ENCODE data around the gene RBMX.

DNA sequence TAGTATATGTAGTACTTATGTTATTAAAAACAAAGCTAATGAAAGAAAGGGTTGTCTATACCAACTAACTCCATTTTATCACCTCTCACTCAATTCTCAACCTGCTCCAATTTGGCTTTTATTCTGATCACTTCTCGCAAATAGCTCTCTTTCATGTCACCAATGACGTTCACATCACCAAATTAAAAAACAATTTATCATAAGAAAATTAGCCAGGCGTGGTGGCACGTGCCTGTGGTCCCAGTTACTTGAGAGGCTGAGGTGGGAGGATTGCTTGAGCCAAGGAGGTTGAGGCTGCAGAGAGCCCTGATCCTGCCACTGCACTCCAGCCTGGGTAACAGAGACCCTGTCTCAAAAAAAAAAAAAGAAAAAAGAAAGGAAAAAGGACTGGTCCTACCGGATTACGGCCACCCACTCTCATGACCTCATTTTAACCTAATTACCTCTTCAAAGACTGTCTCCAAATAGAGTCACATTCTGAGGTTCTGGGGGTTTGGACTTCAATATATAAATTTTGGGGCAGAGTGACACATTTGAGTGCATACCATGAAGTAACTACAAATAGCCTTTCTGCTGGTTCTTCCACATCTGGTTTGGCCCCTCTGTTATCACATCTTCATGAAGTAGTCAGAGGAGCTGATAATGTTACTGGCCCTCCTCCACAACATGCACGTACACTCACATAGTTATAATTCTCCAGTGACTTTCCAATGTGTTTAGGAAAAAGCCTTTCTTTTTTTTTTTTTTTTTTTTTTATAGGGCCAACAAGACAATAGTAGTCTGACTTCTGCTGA is 15.8 kb upstream of the RBMX start:
- TF ChIP-seq CTCF (IDR thresholded peaks at IDR 0.05; ENCODE audit: insufficient read depth, low read depth, low read length) (no peak), EZH2 (IDR thresholded peaks at IDR 0.05; ENCODE audit: insufficient read depth, low read length) (no peak)

Measured in astrocyte (in vitro differentiated cells and primary cell).